ENCODE results near the gene CTDSP1.

CTDSP1 gene

DNA sequence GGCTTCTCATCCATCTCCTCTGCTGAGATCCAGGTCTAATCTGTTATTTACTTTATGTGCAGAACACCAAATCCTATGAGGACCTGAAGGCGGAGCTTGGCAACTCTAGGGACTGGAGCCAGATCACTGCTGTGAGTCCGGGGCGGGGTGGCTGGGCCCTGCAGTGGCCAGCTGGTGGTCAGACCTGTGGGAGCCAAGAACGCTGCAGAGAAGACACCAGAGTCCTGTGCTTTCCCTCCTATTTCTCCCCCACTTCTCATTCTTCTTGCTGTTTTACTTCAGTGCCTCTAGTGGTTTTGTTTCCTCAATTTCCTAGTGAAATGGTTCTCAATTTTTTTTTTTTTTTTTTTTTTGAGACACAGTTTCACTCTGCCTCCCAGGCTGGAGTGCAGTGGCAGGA is 38.9 kb downstream of the CTDSP1 start:
- Histone ChIP-seq H3K27me3 (ENCODE audit: insufficient read depth, low read length, poor library complexity) (no peaks in the 10 kb centered on the region), H3K4me2 (ENCODE audit: insufficient read depth, low read length) (no peak overlapping the region), H4K20me1 (ENCODE audit: insufficient read depth, low read length) (no peaks in the 10 kb centered on the region), H3K79me2 (ENCODE audit: insufficient read depth, low read length) (no peaks in the 10 kb centered on the region), H3K36me3 (ENCODE audit: insufficient read depth, low read length) (no peaks in the 10 kb centered on the region), H3K4me1 (ENCODE audit: insufficient read depth, low read length) (no peaks in the 10 kb centered on the region), H3K27ac (ENCODE audit: low read length) (no peak overlapping the region), H3K4me3 (ENCODE audit: low read depth in 1 of 2, low read length in 2 of 2) (no peak overlapping the region), H3K9ac (ENCODE audit: low read depth, low read length) (no peak overlapping the region), H3K9me3 (ENCODE audit: insufficient read depth, low read length, severe bottlenecking) (no peaks in the 10 kb centered on the region), H2AFZ (ENCODE audit: low read depth, low read length) (no peak overlapping the region)
- ATAC-seq (ENCODE audit: insufficient read depth, low read depth), result no peak
- TF ChIP-seq EZH2 (IDR thresholded peaks at IDR 0.05; ENCODE audit: borderline replicate concordance, low read depth, low read length, severe bottlenecking) (no peak), CTCF (IDR thresholded peaks at IDR 0.05; ENCODE audit: borderline replicate concordance, extremely low read depth, low read length, poor library complexity, severe bottlenecking) (no peak)
- no peak for DNase-seq

DNA sequence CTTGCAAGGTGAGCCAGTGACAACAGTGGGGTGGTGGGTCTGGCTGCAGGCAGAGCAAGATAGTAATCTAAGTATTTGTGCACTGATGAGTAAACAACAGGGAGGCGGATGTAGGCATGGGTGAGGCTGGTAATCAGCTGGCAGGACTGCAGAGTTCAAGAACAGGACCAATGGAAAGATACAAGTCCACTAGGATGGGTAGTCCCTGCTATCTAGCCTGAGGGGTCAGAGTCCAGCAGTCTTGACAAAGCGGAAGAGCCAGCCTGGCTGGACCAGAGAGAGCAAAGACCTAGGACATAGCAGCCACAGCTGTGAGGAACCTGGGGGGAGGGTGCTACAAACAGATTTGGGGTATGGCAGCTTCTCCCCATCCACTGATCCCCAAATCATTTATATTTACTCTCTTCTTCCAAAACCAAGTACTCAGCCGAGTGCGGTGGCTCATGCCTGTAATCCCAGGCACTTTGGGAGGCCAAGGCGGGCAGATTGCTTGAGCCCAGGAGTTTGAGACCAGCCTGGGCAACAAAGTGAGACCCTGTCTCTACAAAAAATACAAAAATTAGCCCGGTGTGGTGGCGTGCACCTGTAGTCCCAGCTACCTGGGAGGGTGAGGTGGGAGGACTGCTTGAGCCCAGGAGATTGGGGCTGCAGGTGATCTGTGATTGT is 45.2 kb downstream of the CTDSP1 start:
- Histone ChIP-seq H3K79me2 (ENCODE audit: insufficient read depth, low read length) (no peaks in the 10 kb centered on the region), H3K27ac (ENCODE audit: low read length) (no peak overlapping the region)

DNA sequence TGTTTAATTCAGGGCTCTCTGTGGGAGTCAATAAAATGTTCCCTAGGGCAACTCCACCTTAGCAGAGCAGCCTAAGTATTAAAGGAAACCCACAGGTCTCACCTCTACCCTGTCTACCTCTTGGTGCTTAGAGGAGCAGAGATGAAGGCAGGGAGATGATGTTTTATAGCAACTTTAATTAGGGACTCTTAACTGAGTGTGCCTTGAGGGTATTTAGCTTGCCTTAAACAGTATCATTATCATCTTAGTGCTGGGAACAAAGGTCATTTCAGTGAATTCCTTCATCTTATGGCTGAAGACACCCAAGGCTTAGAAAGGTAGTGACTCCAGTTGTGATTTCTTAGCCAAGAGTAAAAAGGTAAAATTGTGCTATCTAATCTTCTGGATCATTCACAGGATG is 45.9 kb downstream of the CTDSP1 start:
- Histone ChIP-seq H4K20me1 (ENCODE audit: insufficient read depth, low read length) (no peaks in the 10 kb centered on the region), H3K27ac (ENCODE audit: low read length) (no peak overlapping the region), H3K4me3 (ENCODE audit: low read depth in 1 of 2, low read length in 2 of 2) (no peak overlapping the region), H3K27me3 (ENCODE audit: insufficient read depth, low read length, poor library complexity) (no peaks in the 10 kb centered on the region), H3K9me3 (ENCODE audit: insufficient read depth, low read length, severe bottlenecking) (no peaks in the 10 kb centered on the region), H3K4me1 (ENCODE audit: insufficient read depth, low read length) (no peaks in the 10 kb centered on the region), H3K79me2 (ENCODE audit: insufficient read depth, low read length) (no peaks in the 10 kb centered on the region), H3K9ac (ENCODE audit: low read depth, low read length) (no peak overlapping the region), H3K36me3 (ENCODE audit: insufficient read depth, low read length) (peaks cover 27% of the 10 kb centered on the region), H2AFZ (ENCODE audit: low read depth, low read length) (no peak overlapping the region), H3K4me2 (ENCODE audit: insufficient read depth, low read length) (no peak overlapping the region)
- DNase-seq, result no peak
- TF ChIP-seq EZH2 (IDR thresholded peaks at IDR 0.05; ENCODE audit: borderline replicate concordance, low read depth, low read length, severe bottlenecking) (no peak), CTCF (IDR thresholded peaks at IDR 0.05; ENCODE audit: borderline replicate concordance, extremely low read depth, low read length, poor library complexity, severe bottlenecking) (no peak)
- no peak for ATAC-seq (ENCODE audit: insufficient read depth, low read depth)

More for the DNA sequence above, 45.2 kb downstream of the CTDSP1 start:
- Histone ChIP-seq H3K4me1 (ENCODE audit: insufficient read depth, low read length) (no peaks in the 10 kb centered on the region), H3K9me3 (ENCODE audit: insufficient read depth, low read length, severe bottlenecking) (no peaks in the 10 kb centered on the region), H3K4me2 (ENCODE audit: insufficient read depth, low read length) (no peak overlapping the region), H3K9ac (ENCODE audit: low read depth, low read length) (no peak overlapping the region), H3K27me3 (ENCODE audit: insufficient read depth, low read length, poor library complexity) (no peaks in the 10 kb centered on the region), H2AFZ (ENCODE audit: low read depth, low read length) (no peak overlapping the region), H3K36me3 (ENCODE audit: insufficient read depth, low read length) (peaks cover 19% of the 10 kb centered on the region), H3K4me3 (ENCODE audit: low read depth in 1 of 2, low read length in 2 of 2) (no peak overlapping the region), H4K20me1 (ENCODE audit: insufficient read depth, low read length) (no peaks in the 10 kb centered on the region)
- TF ChIP-seq CTCF (IDR thresholded peaks at IDR 0.05; ENCODE audit: borderline replicate concordance, extremely low read depth, low read length, poor library complexity, severe bottlenecking) (no peak), EZH2 (IDR thresholded peaks at IDR 0.05; ENCODE audit: borderline replicate concordance, low read depth, low read length, severe bottlenecking) (no peak)
- no peak for DNase-seq
- no peak for ATAC-seq (ENCODE audit: insufficient read depth, low read depth)

Measured in DND-41 (cell line).